Stimulated activated CD8-positive, alpha-beta memory T cell treated with anti-CD3 and anti-CD28 coated beads, Interleukin-15, amount 100 ng/mL, for 1 hour (primary cell): ENCODE measurements around the gene KRT6B.
"Not testable (repeated sequence)": the region's sequence is repeated elsewhere in the genome, so short reads cannot be mapped to it uniquely, and the experiment has no call there.

Experiments
- DNase-seq: peaks from one replicate; pipeline ENCODE4 v3.0.0-alpha.2; 2020; ENCODE audit warnings: low read depth

KRT6B gene

GRCh38 chr12:52452101-52452500 lies at the start of gene KRT6B:
TSS of gene KRT6B (minus strand) at chr12:52452146. CDS start at chr12:52452078, 68 bp downstream.
- no peak for DNase-seq

- DNase-seq, result no peak
Observed at GRCh38 chr12:52501490-52501889, 49.5 kb upstream of the KRT6B start.

DNA sequence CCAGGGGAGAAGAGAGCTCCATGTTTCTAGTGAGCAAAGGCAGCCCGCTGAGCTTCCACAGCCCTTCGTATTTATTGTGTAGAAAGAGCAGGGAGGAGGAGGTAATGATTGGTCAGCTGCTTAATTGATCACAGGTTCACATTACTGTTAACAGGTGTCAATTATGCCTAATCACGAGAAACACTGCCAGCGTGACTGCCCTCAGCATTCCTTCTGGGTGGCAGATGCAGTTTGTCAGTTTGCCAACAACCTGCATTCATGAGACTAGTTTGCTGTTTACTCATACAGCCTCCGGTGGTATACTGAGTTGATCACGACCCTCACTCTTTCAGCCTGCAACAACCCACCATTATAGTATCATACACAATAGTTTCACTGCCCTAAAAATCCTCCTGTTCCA lies 48.6 kb upstream of the KRT6B start:
- DNase-seq, result not testable (repeated sequence)

- DNase-seq, result no peak
Observed at GRCh38 chr12:52499806-52500560, 48.0 kb upstream of the KRT6B start.

DNA sequence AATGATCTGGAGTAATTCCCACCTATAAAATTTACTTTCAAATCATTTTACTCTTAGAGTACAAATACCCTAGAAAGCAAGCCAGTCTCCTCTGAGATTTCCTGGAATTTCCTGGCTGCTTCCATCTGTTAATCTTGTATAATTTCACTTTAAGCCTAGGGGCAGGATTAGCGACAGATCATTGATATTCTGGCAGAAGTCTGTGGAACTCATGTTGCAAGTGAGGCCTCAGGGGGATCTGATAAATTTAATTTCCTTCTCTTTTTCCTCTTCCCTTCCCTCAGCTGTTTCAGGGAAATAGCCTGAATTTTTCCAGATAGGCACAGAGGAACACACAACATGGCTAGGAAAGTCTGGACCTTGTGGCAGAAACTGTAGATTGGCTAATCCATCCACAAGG lies 47.0 kb upstream of the KRT6B start:
- no peak for DNase-seq

DNA sequence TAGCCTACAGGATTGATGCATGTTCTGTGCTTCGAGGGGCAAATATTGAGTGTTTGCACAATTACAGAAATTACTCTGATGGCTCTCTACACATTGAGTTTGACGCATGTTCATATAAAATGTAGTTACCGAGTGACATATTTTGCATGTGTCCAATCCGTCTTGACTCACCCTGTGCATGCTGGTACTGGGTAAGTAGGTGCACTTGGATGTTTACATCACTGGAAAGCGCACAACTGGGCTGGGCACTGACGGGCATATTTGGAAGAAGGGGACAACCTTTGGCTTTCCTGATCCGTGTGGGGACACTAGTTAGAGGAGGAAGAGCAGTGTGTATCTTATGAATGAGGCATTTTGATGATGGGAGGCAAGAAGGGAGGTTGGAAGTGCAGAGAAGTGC lies 46.0 kb upstream of the KRT6B start:
- DNase-seq, result no peak

GRCh38 chr12:52496590-52497071 lies 44.7 kb upstream of the KRT6B start:
- no peak for DNase-seq

DNA sequence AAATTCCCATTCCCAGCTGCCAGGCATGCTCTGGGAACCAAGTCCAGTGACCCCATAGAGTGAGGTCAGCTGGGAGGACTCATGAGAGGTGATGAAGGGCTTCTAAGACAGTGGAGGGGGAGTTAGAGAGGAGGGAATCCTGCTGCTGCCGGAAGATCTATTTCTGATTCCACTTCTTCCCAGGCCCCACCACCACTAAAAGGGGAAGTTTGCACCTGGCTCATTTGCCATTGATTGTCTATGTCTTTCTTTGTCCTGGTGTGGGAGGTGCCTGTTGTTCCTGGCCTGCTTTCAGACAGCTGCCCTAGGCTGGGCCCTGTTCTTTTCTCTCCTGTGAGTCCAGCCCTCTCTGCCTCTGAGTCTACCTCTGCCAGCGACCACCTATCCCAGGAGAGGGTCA lies 44.1 kb upstream of the KRT6B start:
- DNase-seq, result no peak

DNA sequence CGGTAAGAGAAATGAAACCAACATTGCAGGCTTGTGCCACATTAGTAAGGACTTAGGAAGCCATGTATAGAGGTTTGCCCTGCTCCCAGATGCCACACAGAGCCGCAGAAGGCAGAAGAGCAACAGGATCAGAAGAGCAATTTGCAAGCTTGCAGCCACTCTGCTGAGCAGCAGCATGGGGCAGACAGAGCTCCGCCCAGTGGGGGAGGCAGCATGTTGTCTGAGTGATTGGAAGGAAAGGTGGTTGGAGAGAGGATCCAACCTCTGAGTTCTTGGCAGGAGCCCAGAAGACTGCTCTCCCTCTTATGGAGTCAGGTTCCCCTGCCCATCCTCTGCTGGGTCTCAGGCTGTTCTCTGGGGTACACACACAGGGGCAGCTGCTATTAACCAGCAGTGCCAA lies 43.4 kb upstream of the KRT6B start:
- no peak for DNase-seq

- DNase-seq, result no peak
Observed at GRCh38 chr12:52494518-52494917, 42.6 kb upstream of the KRT6B start.

GRCh38 chr12:52494100-52494499 lies 42.2 kb upstream of the KRT6B start:
- DNase-seq, result no peak

GRCh38 chr12:52493172-52493571 lies 41.2 kb upstream of the KRT6B start, which contains the start of gene KRT6A:
TSS of gene KRT6A (minus strand) at chr12:52493257. CDS start at chr12:52493188, 69 bp downstream.
- DNase-seq, result no peak

- DNase-seq, result not testable (repeated sequence)
Observed at GRCh38 chr12:52492405-52492804, 40.5 kb upstream of the KRT6B start.

DNA sequence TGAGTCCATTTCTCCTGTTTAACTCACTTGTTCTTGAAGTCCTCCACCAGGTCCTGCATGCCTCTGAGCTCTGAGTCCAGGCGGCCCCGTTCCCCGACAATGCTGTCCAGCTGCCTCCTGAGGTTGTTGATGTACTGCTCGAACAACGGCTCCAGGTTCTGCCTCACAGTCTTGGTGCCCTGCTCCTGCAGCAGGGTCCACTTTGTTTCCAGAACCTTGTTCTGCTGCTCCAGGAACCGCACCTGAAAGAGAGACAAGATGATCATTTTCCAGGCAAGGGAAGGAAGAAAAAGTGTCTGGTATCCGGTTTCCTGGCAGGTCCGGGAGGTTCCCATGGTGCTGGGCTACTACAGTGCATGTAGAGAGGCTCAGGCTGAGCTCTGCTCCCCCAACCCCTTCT lies 39.5 kb upstream of the KRT6B start:
- not testable (repeated sequence) for DNase-seq

GRCh38 chr12:52488736-52489135 lies 36.8 kb upstream of the KRT6B start:
- DNase-seq, result no peak

GRCh38 chr12:52487744-52488443 lies 35.9 kb upstream of the KRT6B start:
- not testable (repeated sequence) for DNase-seq

DNA sequence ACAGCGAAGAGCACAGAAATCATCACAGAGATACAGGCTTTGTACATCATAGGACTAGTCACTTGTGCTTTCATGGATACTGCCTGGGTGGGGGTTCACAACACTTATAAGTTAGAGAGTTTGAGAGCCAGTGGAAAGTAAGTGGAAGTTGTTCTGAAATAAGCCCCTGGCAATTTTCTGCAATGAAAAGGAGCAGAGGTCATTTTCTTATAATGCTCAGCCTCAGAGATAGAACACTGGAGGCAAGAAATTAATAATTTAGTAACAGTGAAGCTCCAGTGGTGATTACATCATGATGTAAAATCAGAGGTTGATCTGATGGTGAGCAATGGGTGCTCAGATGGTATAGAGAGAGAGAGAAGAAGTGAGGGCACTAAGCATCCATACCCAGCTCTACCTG lies 35.3 kb upstream of the KRT6B start:
- no peak for DNase-seq

DNA sequence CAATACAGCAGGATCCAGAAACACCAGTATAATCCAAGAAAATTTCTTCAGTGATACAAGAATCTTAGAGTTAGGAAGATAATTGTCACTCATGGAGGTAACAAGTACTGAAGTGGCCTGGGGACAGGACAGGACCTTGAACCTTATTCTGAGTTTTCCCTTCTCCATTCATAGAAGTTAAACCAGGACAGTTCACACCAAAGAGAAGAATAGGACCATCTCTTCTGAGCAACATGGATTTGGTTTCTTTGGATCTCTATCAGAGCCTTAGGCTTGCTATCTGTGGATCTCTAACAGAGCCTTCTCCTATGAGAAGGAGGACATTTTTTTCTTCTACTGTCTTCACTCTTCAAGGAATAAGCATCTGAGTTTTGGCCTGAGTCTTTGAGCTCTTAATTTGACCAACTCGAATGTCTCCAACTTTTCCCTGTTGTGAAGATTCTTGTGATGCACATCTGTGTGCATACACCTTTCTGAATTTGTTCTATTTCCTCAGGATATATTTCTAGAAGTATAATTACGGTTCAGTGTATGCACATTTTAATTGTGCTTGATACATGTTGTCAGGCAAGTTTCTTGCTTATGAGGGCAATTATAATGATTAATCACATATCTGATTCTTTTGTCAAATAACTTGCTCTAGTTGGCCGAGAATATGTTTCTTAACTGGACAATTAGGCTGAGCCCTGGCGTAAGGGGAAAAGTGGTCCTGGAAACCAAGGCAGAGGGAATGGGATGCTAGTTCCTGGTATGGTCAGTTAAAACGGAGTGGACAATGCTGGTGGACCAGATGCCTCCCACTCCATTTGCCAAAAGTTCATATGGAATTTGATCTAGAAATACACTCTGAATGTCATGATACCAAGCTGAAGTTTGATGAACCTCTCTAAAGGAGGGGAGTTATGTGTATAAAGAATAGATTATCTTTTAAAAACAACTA lies 34.5 kb upstream of the KRT6B start:
- no peak for DNase-seq

- no peak for DNase-seq
Observed at GRCh38 chr12:52480073-52480472, 28.1 kb upstream of the KRT6B start.

DNA sequence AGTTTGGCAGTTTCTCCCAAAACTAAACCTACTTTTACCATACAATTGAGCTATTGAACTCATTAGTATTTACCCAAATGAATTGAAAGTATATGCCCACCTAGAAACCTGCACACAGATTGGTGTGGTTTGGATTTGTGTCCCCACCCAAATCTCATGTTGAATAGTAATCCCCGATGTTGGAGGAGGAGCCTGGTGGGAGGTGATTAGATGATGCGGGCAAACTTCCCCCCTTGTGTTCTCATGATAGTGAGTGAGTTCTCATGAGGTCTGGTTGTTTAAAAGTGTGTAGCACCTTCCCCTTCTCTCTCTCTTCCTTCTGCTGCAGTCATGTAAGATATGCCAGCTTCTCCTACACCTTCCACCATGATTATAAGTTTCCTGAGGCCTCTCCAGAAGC lies 25.7 kb upstream of the KRT6B start:
- no peak for DNase-seq

DNA sequence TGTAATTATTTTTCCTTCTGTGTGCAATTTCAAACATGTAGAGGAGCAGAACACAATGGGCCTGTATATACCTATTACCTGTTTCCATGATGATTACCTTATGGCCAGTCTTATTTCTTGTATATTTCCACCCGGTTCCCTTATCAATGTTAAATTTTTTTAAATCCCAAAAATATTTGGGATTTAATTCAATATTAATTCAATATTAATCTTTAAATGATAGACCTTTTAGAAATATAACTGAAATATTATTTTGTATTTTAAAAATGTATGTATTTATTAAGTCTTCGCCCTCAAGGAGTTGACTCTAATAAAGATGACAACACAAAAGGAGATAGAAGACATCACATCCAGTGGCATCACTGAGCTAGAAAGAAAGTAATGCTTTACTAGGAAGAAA lies 22.3 kb upstream of the KRT6B start:
- no peak for DNase-seq

- DNase-seq, result no peak
Observed at GRCh38 chr12:52473768-52474167, 21.8 kb upstream of the KRT6B start, which contains the start of gene KRT6C. TSS of gene KRT6C (minus strand) at chr12:52473805. CDS start at chr12:52473737, 68 bp downstream.
